Stimulated activated naive B cell treated with anti-CD40 and anti-IgM and Interleukin-4, amounts not matched to agents 10 μg/mL and 1 μg/mL and 100 μg/mL, for 72 hours (primary cell): Measurements from ENCODE around the gene MRPL4.

Source experiments
- ATAC-seq, 2 donors: fragments of 150-1000 bp; cut with Tn5 transposase; replicated peaks; 2 replicates each; pipeline ENCODE4 v1.10.0; 2021; ENCODE audit warnings: moderate library complexity in 1 of 2
- DNase-seq: peaks from one replicate; pipeline ENCODE4 v3.0.0; 2021
- H3K27ac Mint-ChIP-seq: one replicate; pipeline ENCODE4 v1.8.0; 2022; ENCODE audit warnings: mild to moderate bottlenecking, mixed read lengths
- H3K27me3 Mint-ChIP-seq, 2 donors: one replicate each; pipeline ENCODE4 v1.8.0; 2022; ENCODE audit warnings: mixed read lengths in 2 of 2
- H3K36me3 Mint-ChIP-seq, 2 donors: one replicate each; pipeline ENCODE4 v1.8.0; 2022; ENCODE audit warnings: mixed read lengths in 2 of 2, mild to moderate bottlenecking in 1 of 2
- H3K4me1 Mint-ChIP-seq, 2 donors: one replicate each; pipeline ENCODE4 v1.8.0; 2022; ENCODE audit warnings: mixed read lengths in 2 of 2, mild to moderate bottlenecking in 1 of 2
- H3K4me3 Mint-ChIP-seq, 2 donors: one replicate each; pipeline ENCODE4 v1.8.0; 2022; ENCODE audit warnings: mild to moderate bottlenecking in 2 of 2, mixed read lengths in 2 of 2, moderate library complexity in 1 of 2
- H3K9me3 Mint-ChIP-seq, 2 donors: one replicate each; pipeline ENCODE4 v1.8.0; 2022; ENCODE audit warnings: mixed read lengths in 2 of 2, mild to moderate bottlenecking in 1 of 2

The MRPL4 gene

GRCh38 chr19:10283301-10284064 lies 31.5 kb downstream of the MRPL4 start:
- H3K27me3 Mint-ChIP-seq: peaks cover 5 to 10% of the 10 kb centered on the region in 2 donors
- H3K27ac Mint-ChIP-seq: peak overlapping the region; percentile 75
- DNase-seq (no peak), ATAC-seq (no peak)
- no peak overlapping the region for H3K4me3 Mint-ChIP-seq
- peaks cover 48 to 70% of the 10 kb centered on the region in 2 donors for H3K4me1 Mint-ChIP-seq
- no peaks in the 10 kb centered on the region for H3K9me3 Mint-ChIP-seq
- H3K36me3 Mint-ChIP-seq: peaks cover 59 to 60% of the 10 kb centered on the region in 2 donors

DNA sequence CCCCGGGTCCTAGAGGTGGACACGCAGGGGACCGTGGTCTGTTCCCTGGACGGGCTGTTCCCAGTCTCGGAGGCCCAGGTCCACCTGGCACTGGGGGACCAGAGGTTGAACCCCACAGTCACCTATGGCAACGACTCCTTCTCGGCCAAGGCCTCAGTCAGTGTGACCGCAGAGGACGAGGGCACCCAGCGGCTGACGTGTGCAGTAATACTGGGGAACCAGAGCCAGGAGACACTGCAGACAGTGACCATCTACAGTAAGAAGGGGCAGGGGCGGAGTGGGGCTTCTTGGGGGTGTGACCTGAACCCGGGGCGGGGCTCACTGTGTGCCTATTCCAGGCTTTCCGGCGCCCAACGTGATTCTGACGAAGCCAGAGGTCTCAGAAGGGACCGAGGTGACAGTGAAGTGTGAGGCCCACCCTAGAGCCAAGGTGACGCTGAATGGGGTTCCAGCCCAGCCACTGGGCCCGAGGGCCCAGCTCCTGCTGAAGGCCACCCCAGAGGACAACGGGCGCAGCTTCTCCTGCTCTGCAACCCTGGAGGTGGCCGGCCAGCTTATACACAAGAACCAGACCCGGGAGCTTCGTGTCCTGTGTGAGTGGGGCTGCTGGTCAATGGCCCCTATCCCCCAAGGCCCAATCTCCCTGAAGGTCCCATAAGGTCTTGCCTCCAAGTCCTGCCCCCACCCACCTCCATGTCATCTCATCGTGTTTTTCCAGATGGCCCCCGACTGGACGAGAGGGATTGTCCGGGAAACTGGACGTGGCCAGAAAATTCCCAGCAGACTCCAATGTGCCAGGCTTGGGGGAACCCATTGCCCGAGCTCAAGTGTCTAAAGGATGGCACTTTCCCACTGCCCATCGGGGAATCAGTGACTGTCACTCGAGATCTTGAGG lies 32.3 kb downstream of the MRPL4 start:
- ATAC-seq (no peak), DNase-seq (no peak)
- Mint-ChIP-seq H3K27ac (no peak overlapping the region), H3K9me3 (no peaks in the 10 kb centered on the region), H3K4me3 (no peak overlapping the region), H3K4me1 (peaks cover 50 to 70% of the 10 kb centered on the region in 2 donors), H3K27me3 (peaks cover 12 to 18% of the 10 kb centered on the region in 2 donors), H3K36me3 (peaks cover 52 to 53% of the 10 kb centered on the region in 2 donors)

GRCh38 chr19:10284960-10285278 lies 32.9 kb downstream of the MRPL4 start:
- peak overlapping the region; percentile 2 for H3K27ac Mint-ChIP-seq
- H3K4me3 Mint-ChIP-seq: no peak overlapping the region
- H3K9me3 Mint-ChIP-seq: no peaks in the 10 kb centered on the region
- no peak for DNase-seq
- peaks cover 47 to 48% of the 10 kb centered on the region in 2 donors for H3K36me3 Mint-ChIP-seq
- no peak for ATAC-seq
- peaks cover 47 to 70% of the 10 kb centered on the region in 2 donors for H3K4me1 Mint-ChIP-seq
- H3K27me3 Mint-ChIP-seq: peaks cover 15 to 22% of the 10 kb centered on the region in 2 donors

GRCh38 chr19:10285393-10285792 lies 33.4 kb downstream of the MRPL4 start:
- DNase-seq (no peak), ATAC-seq (no peak)
- Mint-ChIP-seq H3K27ac (peak overlapping the region; percentile 2), H3K36me3 (peaks cover 43 to 45% of the 10 kb centered on the region in 2 donors), H3K27me3 (peaks cover 19 to 26% of the 10 kb centered on the region in 2 donors), H3K4me3 (peak overlapping the region in 1 of 2 donors; percentile 11), H3K4me1 (peaks cover 49 to 72% of the 10 kb centered on the region in 2 donors), H3K9me3 (no peaks in the 10 kb centered on the region)

DNA sequence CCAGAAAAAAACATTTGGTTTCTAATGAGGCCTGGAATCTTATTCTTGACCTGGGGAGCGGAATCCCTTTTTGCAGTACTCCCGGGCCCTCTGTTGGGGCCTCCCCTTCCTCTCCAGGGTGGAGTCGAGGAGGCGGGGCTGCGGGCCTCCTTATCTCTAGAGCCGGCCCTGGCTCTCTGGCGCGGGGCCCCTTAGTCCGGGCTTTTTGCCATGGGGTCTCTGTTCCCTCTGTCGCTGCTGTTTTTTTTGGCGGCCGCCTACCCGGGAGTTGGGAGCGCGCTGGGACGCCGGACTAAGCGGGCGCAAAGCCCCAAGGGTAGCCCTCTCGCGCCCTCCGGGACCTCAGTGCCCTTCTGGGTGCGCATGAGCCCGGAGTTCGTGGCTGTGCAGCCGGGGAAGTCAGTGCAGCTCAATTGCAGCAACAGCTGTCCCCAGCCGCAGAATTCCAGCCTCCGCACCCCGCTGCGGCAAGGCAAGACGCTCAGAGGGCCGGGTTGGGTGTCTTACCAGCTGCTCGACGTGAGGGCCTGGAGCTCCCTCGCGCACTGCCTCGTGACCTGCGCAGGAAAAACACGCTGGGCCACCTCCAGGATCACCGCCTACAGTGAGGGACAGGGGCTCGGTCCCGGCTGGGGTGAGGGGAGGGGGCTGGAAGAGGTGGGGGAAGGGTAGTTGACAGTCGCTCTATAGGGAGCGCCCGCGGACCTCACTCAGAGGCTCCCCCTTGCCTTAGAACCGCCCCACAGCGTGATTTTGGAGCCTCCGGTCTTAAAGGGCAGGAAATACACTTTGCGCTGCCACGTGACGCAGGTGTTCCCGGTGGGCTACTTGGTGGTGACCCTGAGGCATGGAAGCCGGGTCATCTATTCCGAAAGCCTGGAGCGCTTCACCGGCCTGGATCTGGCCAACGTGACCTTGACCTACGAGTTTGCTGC lies 35.1 kb downstream of the MRPL4 start, which contains the start of gene ICAM4:
Gene ICAM4, plus strand, starts transcription at position 153 of the 935 bp plus-strand sequence. Its CDS starts 58 bp downstream, at position 211.
- Mint-ChIP-seq H3K4me1 (peaks cover 60 to 88% of the 10 kb centered on the region in 2 donors), H3K27me3 (peaks cover 28 to 43% of the 10 kb centered on the region in 2 donors)

GRCh38 chr19:10288662-10289166 lies 36.7 kb downstream of the MRPL4 start:
- ATAC-seq (no peak), DNase-seq (no peak)
- Mint-ChIP-seq H3K27me3 (peaks cover 43 to 60% of the 10 kb centered on the region in 2 donors), H3K4me3 (peak overlapping the region; percentile 71 to 84), H3K36me3 (peaks cover 33 to 37% of the 10 kb centered on the region in 2 donors), H3K27ac (peak overlapping the region; percentile 87), H3K4me1 (peaks cover 61 to 98% of the 10 kb centered on the region in 2 donors), H3K9me3 (peaks cover 0 to 4% of the 10 kb centered on the region in 2 donors)

More for the DNA sequence above, 35.1 kb downstream of the MRPL4 start, which contains the start of gene ICAM4:
- peak; percentile 54 to 59 for ATAC-seq
- H3K4me3 Mint-ChIP-seq: peak within 1 kb of the TSS; percentile 29 to 67
- DNase-seq: peak; percentile 42
- peaks cover 36 to 37% of the 10 kb centered on the region in 2 donors for H3K36me3 Mint-ChIP-seq
- peak within 1 kb of the TSS; percentile 90 for H3K27ac Mint-ChIP-seq
- no peaks in the 10 kb centered on the region for H3K9me3 Mint-ChIP-seq

- ATAC-seq: peak; percentile 41 to 46
- H3K36me3 Mint-ChIP-seq: peaks cover 29 to 32% of the 10 kb centered on the region in 2 donors
- H3K4me3 Mint-ChIP-seq: peak overlapping the region; percentile 71 to 84
- peaks cover 0 to 4% of the 10 kb centered on the region in 2 donors for H3K9me3 Mint-ChIP-seq
- H3K27ac Mint-ChIP-seq: peak overlapping the region; percentile 87
- peak; percentile 65 for DNase-seq
- H3K27me3 Mint-ChIP-seq: peaks cover 46 to 65% of the 10 kb centered on the region in 2 donors
- H3K4me1 Mint-ChIP-seq: peaks cover 59 to 94% of the 10 kb centered on the region in 2 donors
Measured at GRCh38 chr19:10289167-10289835, 37.3 kb downstream of the MRPL4 start.

- Mint-ChIP-seq H3K27me3 (peaks cover 52 to 71% of the 10 kb centered on the region in 2 donors), H3K4me3 (peak within 1 kb of the TSS; percentile 71 to 84), H3K27ac (peak within 1 kb of the TSS; percentile 89), H3K9me3 (peaks cover 0 to 4% of the 10 kb centered on the region in 2 donors), H3K4me1 (peaks cover 61 to 94% of the 10 kb centered on the region in 2 donors), H3K36me3 (peaks cover 23 to 28% of the 10 kb centered on the region in 2 donors)
- ATAC-seq (no peak), DNase-seq (no peak)
Measured at GRCh38 chr19:10289836-10290356, 37.9 kb downstream of the MRPL4 start, which contains the start of gene ICAM5. Gene ICAM5, plus strand, starts transcription at chr19:10289952. Its CDS starts 92 bp downstream, at chr19:10290044.

- Mint-ChIP-seq H3K36me3 (peaks cover 17 to 23% of the 10 kb centered on the region in 2 donors), H3K27me3 (peaks cover 57 to 77% of the 10 kb centered on the region in 2 donors), H3K27ac (peak overlapping the region; percentile 89), H3K4me3 (peak overlapping the region; percentile 71 to 84), H3K9me3 (peaks cover 0 to 4% of the 10 kb centered on the region in 2 donors), H3K4me1 (peaks cover 58 to 94% of the 10 kb centered on the region in 2 donors)
- ATAC-seq (no peak), DNase-seq (no peak)
Measured at GRCh38 chr19:10290357-10290875, 38.4 kb downstream of the MRPL4 start.

GRCh38 chr19:10290876-10291553 lies 39.0 kb downstream of the MRPL4 start:
- Mint-ChIP-seq H3K36me3 (peaks cover 11 to 20% of the 10 kb centered on the region in 2 donors), H3K27me3 (peaks cover 63 to 83% of the 10 kb centered on the region in 2 donors), H3K27ac (peak overlapping the region; percentile 89), H3K9me3 (peaks cover 0 to 4% of the 10 kb centered on the region in 2 donors), H3K4me3 (peak overlapping the region; percentile 71 to 84), H3K4me1 (peaks cover 58 to 94% of the 10 kb centered on the region in 2 donors)
- DNase-seq (peak; percentile 37), ATAC-seq (peak; percentile 7 to 8)

- H3K9me3 Mint-ChIP-seq: peaks cover 0 to 4% of the 10 kb centered on the region in 2 donors
- peaks cover 64 to 86% of the 10 kb centered on the region in 2 donors for H3K27me3 Mint-ChIP-seq
- no peak for ATAC-seq
Measured at GRCh38 chr19:10291554-10292205, 39.7 kb downstream of the MRPL4 start.

More at GRCh38 chr19:10291554-10292205, 39.7 kb downstream of the MRPL4 start:
- H3K4me3 Mint-ChIP-seq: peak overlapping the region; percentile 71 to 84
- H3K4me1 Mint-ChIP-seq: peaks cover 51 to 87% of the 10 kb centered on the region in 2 donors
- no peak for DNase-seq
- peaks cover 7 to 14% of the 10 kb centered on the region in 2 donors for H3K36me3 Mint-ChIP-seq
- peak overlapping the region; percentile 89 for H3K27ac Mint-ChIP-seq
